PC-3 (cell line): ENCODE data around the gene MED15. TPM values are rescaled to one million over a fixed set of nuclear protein-coding genes. Genes with fewer than 3 reads are reported as not detected.

Source experiments
- ATAC-seq: fragments of 200-7000 bp; cut with Tn5 transposase; 2 replicates; pipeline ENCODE4 v1.9.1; 2020; ENCODE audit warnings: mild to moderate bottlenecking, moderate library complexity
- BruUV-seq: library from RNA; stranded (reverse); fragments of 400-500 nt; replicated peaks from 2 replicates; lab custom pipeline; 2021; lab: Mats Ljungman, UMichigan
- CTCF ChIA-PET: fragments of 300-600 bp; sonication (Branson Sonifier 250); formaldehyde crosslinking; loops from one replicate; lab custom pipeline; 2022; ENCODE audit warnings: antibody characterized with exemption; lab: Charles Lee
- POLR2A ChIA-PET: fragments of 300-600 bp; sonication (Branson Sonifier 250); formaldehyde crosslinking; loops from one replicate; lab custom pipeline; 2022; ENCODE audit warnings: antibody characterized with exemption; ENCODE audit not compliant: unreplicated experiment; lab: Charles Lee
- DNase-seq: peaks from one replicate; pipeline ENCODE4 v3.0.0-alpha.2; 2015
- H2AFZ ChIP-seq: fragments of 300-600 bp; sonication (generic); 2 replicates; pipeline ENCODE4 v1.6.0; 2016; ENCODE audit warnings: antibody characterized with exemption, low read length
- H3F3A ChIP-seq: fragments of 300-600 bp; sonication (generic); one replicate; pipeline ENCODE4 v1.6.0; 2017; ENCODE audit warnings: antibody characterized with exemption, low read length, control low read depth, mild to moderate bottlenecking; ENCODE audit not compliant: unreplicated experiment
- H3K27ac ChIP-seq: fragments of 300-600 bp; sonication (generic); 2 replicates; pipeline ENCODE4 v1.5.1; 2016; ENCODE audit warnings: mild to moderate bottlenecking, low read length
- H3K27me3 ChIP-seq: fragments of 300-600 bp; sonication (generic); 2 replicates; pipeline ENCODE4 v1.6.1; 2016; ENCODE audit warnings: low read length, mixed read lengths
- H3K36me3 ChIP-seq: fragments of 300-600 bp; sonication (generic); 2 replicates; pipeline ENCODE4 v1.6.1; 2016; ENCODE audit warnings: low read depth, mixed run types, low read length, mixed read lengths
- H3K4me1 ChIP-seq: fragments of 300-600 bp; sonication (generic); 2 replicates; pipeline ENCODE4 v1.5.1; 2016; ENCODE audit warnings: low read length; ENCODE audit not compliant: insufficient read depth
- H3K4me2 ChIP-seq: fragments of 300-600 bp; sonication (generic); 2 replicates; pipeline ENCODE4 v1.6.0; 2016; ENCODE audit warnings: low read length
- H3K4me3 ChIP-seq: fragments of 300-600 bp; sonication (generic); 2 replicates; pipeline ENCODE4 v1.5.1; 2016; ENCODE audit warnings: mild to moderate bottlenecking, low read length, mixed read lengths
- H3K79me2 ChIP-seq: fragments of 300-600 bp; sonication (generic); 2 replicates; pipeline ENCODE4 v1.6.1; 2017; ENCODE audit warnings: low read length, mixed read lengths
- H3K9ac ChIP-seq: fragments of 300-600 bp; sonication (generic); 2 replicates; pipeline ENCODE4 v1.6.0; 2016; ENCODE audit warnings: mild to moderate bottlenecking, low read length
- H3K9me2 ChIP-seq: fragments of 300-600 bp; sonication (generic); replicated peaks from 2 replicates; pipeline ENCODE4 v1.6.1; 2016; ENCODE audit warnings: mixed run types, low read length, mixed read lengths
- H3K9me3 ChIP-seq: fragments of 300-600 bp; sonication (generic); 2 replicates; pipeline ENCODE4 v1.6.1; 2016; ENCODE audit warnings: low read length, mixed read lengths
- H4K20me1 ChIP-seq: fragments of 300-600 bp; sonication (generic); 2 replicates; pipeline ENCODE4 v1.6.1; 2016; ENCODE audit warnings: low read length, mixed read lengths
- EZH2 ChIP-seq: fragments of 300-600 bp; sonication (generic); IDR thresholded peaks from one replicate; pipeline ENCODE4 v1.6.1; 2017; ENCODE audit warnings: antibody characterized with exemption, mild to moderate bottlenecking, low read length; ENCODE audit not compliant: unreplicated experiment
- EZH2phosphoT487 ChIP-seq: fragments of 300-600 bp; sonication (generic); IDR thresholded peaks from 2 replicates; pipeline ENCODE4 v1.6.1; 2018; ENCODE audit warnings: mild to moderate bottlenecking, antibody characterized with exemption, low read length, borderline replicate concordance
- intact Hi-C: fragments of 100-400 bp; cut with micrococcal nuclease; formaldehyde crosslinking; loops from 2 replicates; pipeline ENCODE4 v1.9.0; 2023
- total RNA-seq: library from RNA; depleted of rRNA; stranded (reverse); fragments of >200 nt; gene quantifications from 2 replicates; pipeline ENCODE4 v1.2.3, GENCODE V29; 2014
- TF ChIP-seq, protein P1 (sequence below): fragments of 300-600 bp; sonication (generic); conservative IDR thresholded peaks from 2 replicates; pipeline ENCODE4 v1.5.1; 2017; ENCODE audit warnings: antibody characterized with exemption, low read depth, mild to moderate bottlenecking, low read length

MED15 gene
- total RNA-seq, 1 experiment from 2014 or later = 55.9 TPM

DNA sequence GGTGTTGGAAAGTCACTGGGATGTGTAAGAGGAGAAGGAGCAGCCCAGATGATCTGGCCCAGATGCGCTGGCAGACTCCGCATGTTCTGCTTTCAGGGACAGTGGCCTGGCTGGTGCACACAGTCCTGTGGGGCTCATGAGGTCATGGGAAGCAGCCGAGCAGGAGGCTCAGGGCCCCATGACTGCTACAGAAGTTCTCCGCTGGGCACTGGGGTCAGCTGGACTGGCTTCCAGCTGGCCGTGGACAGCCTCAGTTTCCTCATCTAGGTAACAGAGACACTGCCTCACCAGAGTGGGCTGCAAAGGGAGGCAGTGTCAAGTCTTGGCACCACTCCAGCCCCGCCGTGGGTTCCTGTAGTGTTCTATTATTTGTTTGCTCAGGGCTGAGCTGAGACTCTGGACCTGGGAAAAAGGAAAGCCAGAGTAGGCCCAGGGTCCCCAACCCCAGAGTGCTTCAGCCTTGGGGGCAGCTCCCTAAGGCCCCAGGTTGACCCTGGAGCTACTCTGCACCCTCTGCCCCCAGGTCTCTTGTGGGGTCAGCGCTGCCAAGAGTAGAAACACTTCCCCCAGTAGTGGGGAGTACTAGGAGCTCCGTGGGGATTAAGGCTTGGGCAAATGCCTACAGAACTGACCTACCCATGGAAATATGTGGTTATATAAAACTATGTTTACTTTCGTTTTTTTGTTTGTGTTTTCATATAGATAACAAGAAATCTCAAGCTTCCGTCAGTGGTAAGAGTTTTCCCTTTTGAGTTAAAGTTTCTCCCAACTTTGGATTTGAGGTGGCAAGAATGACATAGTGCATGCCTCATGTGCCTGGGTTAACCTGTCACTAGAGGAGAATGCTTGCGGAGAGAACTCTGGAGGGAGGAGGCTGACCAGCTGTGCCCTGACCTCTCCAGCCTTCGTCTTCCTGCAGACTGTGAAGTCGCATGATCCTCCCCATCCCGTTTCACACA, 45.3 kb downstream of the MED15 start:
- no peak overlapping the region for H3K9ac ChIP-seq
- H2AFZ ChIP-seq = no peak overlapping the region
- peaks cover 37% of the 10 kb centered on the region for H3K36me3 ChIP-seq
- no peaks in the 10 kb centered on the region for H3K9me2 ChIP-seq
- peaks cover 59% of the 10 kb centered on the region for H3K79me2 ChIP-seq
- H3F3A ChIP-seq = no peaks in the 10 kb centered on the region
- DNase-seq = no peak
- no peaks in the 10 kb centered on the region for H3K9me3 ChIP-seq
- intact Hi-C loops = no loop called here
- no peaks in the 10 kb centered on the region for H3K4me1 ChIP-seq
- TF ChIP-seq EZH2 (no peak), EZH2phosphoT487 (no peak)
- TF ChIP-seq, protein P1, sequence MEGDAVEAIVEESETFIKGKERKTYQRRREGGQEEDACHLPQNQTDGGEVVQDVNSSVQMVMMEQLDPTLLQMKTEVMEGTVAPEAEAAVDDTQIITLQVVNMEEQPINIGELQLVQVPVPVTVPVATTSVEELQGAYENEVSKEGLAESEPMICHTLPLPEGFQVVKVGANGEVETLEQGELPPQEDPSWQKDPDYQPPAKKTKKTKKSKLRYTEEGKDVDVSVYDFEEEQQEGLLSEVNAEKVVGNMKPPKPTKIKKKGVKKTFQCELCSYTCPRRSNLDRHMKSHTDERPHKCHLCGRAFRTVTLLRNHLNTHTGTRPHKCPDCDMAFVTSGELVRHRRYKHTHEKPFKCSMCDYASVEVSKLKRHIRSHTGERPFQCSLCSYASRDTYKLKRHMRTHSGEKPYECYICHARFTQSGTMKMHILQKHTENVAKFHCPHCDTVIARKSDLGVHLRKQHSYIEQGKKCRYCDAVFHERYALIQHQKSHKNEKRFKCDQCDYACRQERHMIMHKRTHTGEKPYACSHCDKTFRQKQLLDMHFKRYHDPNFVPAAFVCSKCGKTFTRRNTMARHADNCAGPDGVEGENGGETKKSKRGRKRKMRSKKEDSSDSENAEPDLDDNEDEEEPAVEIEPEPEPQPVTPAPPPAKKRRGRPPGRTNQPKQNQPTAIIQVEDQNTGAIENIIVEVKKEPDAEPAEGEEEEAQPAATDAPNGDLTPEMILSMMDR = no peak
- no peak overlapping the region for H3K27ac ChIP-seq
- no peak overlapping the region for H3K4me3 ChIP-seq
- no peaks in the 10 kb centered on the region for H3K27me3 ChIP-seq
- BruUV-seq = no TSS peak
- POLR2A ChIA-PET = interaction anchor here (0.7 kb wide), 1 partner anchor 14 kb away, joined by 6 read pairs; no protein-coding TSS in a partner anchor
- CTCF ChIA-PET = no interaction called here
- no peak for ATAC-seq
- H3K4me2 ChIP-seq = no peak overlapping the region
- peaks cover 8% of the 10 kb centered on the region; the same call in 1 of the 2 replicates for H4K20me1 ChIP-seq

DNA sequence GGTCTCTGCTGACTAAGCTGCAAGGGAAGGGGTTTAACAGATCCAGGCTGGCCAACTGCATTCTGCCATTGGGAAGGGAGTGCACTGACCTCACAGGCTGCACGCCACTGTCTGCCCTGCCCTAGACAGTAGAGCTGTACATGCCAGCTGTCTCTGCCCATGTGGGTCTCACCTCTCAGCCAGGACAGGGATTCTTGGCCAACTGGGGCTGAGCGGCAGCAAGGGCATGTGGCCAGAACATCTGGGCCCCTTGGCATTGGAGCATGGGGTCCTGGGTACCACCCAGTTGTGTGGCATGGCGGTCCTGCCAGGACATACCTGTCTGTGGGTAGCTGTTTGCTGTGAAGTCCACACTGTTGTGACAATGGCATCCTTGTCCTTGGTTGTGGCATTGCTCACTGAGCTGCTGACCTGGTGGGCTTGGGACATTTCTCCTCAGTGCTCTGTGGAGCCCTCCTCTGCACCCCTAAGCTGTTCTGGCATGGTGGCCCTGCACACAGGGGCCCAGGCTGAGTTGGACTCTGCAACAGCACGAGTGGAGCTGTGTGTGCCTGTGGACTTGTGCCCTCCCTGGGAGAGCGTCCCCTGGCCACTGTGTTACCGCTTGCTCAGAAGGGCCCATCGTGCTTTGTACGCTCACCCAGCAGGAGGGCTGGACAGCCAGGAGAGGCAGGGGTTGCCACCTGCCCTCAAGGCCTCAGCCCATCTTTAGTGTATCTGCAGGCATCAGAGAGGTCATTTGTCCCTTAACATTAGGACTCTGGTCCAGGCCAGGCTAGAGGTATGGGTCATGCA, 46.7 kb downstream of the MED15 start:
- intact Hi-C loops = no loop called here
- no peak overlapping the region for H3K4me2 ChIP-seq
- TF ChIP-seq, protein P1 = no peak
- TF ChIP-seq EZH2 (no peak), EZH2phosphoT487 (no peak)
- H3F3A ChIP-seq = no peaks in the 10 kb centered on the region
- ChIA-PET POLR2A (interaction anchor here (0.6 kb wide), 1 partner anchor 13 kb away, joined by 5 read pairs; no protein-coding TSS in a partner anchor), CTCF (no interaction called here)
- no peak for DNase-seq
- BruUV-seq = no TSS peak
- no peaks in the 10 kb centered on the region for H4K20me1 ChIP-seq
- H3K4me1 ChIP-seq = no peaks in the 10 kb centered on the region
- no peak overlapping the region for H3K27ac ChIP-seq
- H3K79me2 ChIP-seq = peaks cover 45% of the 10 kb centered on the region
- no peak overlapping the region for H2AFZ ChIP-seq
- no peak for ATAC-seq
- H3K9me3 ChIP-seq = no peaks in the 10 kb centered on the region
- no peak overlapping the region for H3K4me3 ChIP-seq
- H3K9ac ChIP-seq = no peak overlapping the region
- H3K36me3 ChIP-seq = peaks cover 42% of the 10 kb centered on the region
- no peaks in the 10 kb centered on the region for H3K27me3 ChIP-seq
- H3K9me2 ChIP-seq = no peaks in the 10 kb centered on the region
